Stimulated activated CD4-positive, alpha-beta T cell treated with anti-CD3 and anti-CD28 coated beads, Interleukin-1b, Interleukin-23, amount 100 ng/mL, for 4 hours (primary cell): ENCODE measurements around the gene ZNF385C.
A peak's percentile ranks its signal among the peaks of the same experiment; 100 is the strongest.

ENCODE experiments used
- DNase-seq, 2 donors: peaks; one replicate each; pipeline ENCODE4 v3.0.0-alpha.2; 2020; ENCODE audit warnings: low read depth in 2 of 2

ZNF385C gene

DNA sequence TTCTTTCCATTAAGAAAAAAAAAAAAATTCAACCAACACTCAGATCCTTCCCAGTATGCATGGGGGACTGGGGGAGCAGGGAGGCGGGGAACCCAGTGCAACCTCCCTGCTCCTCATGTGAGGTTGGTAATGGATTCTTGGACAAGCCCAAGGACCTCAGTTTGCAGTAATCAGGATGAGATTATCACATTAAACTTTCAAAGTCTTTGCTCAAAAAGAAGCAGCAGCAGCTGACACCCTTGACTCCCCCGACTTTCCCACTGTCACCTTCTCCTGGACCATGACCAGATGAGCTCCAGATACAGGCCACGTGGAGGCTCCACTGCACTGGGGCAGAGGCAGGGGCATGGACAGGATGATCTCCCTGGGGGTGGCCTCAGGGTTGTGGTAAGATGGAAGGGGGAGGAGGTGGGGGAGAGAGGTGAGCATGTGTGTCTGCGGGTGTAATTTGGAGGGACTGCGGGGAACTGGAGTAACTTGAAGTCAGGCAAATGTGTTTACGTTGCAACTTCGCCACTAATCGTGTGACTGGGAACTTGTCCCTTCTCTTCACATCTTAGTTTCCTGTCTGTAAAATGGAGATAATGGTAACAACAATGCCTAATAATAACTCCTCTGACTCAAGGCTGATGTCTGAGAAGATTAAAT lies 19.8 kb downstream of the ZNF385C start:
- DNase-seq = no peak

DNA sequence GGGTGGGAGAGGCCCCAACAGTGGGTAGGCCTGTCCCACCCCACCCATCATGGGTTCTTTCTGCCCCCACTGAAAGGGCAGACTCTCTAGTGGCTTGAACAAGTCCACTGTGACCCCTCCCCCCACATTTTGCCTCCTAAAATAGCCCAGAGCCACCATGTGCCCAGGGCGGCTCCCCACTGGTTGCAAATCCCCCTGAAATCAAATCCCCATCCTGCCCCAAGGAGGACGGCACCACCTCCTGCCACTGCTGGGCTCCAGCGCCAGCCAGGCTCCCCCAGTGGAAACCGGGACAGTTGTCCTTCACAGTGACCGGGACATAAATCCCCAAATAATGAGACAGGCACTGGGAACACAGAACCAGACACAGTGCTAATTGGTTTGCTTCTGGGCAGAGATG lies 20.5 kb downstream of the ZNF385C start:
- DNase-seq = no peak

DNA sequence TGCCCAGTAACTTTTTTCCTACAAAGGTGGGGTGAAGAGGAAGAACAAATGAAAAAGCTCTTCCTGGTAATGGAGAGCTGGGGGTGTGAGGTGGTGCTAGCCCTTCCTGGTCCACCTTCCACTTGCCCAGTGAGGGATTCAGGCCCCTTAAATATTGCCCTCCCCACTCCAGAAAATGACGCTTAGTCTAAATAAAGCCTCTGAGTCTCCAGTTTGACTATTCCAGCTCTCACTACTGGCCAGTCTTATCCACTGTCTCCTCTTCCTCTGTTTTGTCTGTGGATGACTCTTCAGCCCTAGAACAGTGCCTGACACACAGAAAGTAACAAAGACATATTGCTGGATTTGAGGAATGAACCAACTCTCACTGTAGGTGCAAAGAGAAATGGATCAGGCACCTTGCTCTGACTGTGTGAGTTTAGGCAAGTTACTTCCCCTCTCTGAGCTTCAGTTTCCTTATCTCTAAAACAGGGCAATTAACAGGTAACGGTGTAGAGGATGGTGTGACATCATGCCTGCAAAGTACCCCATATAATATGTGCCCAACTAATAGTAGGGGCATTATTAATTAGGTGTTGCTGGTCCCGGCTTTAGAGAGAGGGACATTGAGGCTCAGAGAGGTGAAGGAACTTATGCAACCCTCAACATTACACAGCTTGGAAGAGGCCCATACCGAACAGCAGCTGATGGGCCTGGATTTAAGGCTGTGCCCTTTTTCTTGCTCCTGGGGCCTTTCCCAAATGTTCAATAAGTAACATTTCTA lies 21.3 kb downstream of the ZNF385C start:
- DNase-seq = no peak

DNA sequence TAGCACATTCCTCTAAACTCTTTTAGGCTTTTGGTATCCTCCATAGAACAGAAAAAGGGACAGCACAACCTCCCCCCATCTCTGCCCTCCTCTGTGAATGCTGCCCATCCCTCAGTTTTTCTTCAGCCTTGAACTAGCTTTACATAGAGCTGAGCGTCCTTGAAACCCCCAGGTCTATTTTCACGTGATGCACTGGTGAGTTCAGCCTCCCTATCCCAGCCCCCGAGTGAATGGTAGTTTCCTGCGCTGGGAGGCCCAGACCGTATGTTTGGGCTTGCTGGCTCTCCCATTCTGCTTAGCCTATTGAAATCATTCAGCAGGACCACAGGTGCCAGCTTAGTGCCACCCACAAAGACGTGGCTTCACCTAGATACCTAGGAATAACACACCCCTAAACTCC lies 22.5 kb downstream of the ZNF385C start:
- no peak for DNase-seq

DNA sequence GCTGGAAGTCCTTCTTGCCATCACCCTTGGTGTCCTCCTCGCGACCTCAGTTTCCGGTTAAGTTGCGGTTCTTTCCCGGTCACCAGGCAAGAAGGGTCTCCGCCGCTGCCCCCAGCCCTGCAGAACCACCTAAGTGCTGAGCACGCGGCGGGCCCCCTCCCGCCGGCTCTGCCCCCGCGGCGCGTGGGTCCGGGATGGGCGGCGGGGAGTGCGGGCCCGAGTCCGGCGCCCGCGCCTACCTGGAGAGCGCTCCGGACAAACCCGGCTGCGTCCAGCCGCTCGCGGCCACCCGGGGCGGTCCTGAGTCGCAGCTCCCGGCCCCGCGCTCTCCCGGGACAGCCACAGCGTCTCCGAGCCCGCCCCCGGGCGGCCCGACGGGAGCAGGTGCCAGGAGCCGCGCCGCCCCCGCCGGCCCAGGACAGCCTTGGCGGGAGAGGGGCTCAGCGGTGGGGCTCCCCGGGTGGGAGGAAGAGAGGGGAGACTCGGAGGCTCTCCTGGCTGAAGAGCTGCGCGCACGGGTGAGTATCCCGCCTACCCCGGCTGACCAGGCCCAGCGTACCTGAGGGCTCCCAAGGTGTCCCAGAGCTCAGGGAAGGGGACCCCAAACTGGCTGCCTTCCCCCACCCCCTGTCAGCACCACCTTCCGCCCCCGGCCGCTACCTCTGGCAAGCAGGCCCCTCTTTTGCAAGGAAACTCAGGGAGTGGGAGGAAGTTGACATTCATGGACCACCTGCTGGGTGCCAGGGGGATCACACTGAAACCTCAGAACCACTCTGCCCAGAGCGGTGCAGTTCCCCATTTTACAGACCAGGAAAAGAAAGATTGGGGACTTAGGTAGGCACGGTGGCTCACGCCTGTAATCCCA lies 25.7 kb downstream of the ZNF385C start:
- DNase-seq = no peak

GRCh38 chr17:42071810-42072209 lies 26.5 kb downstream of the ZNF385C start:
- no peak for DNase-seq

DNA sequence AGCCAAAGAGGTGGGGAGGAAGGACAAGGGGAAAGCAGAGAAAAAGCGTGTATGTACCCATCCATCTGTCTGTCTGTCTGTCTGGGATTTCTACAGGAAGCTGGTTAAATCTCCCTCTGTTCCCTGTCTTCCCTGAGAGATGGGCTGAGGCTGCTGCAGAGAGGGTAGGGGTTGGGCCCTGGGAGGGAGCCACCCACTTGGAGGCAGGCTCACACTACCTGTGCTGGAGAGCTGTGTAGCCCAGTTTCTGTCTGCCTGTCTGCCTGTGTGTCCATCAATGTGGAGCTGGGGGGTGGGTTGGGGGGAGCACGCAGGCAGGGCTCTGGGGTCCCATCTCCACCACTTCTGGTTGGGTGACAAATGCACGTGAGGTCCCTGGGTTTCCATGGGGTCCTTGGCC lies 29.3 kb downstream of the ZNF385C start:
- no peak for DNase-seq

- peak; percentile 63 to 69 for DNase-seq
These were observed 30.7 kb downstream of the ZNF385C start for GRCh38 chr17:42067371-42068091.

GRCh38 chr17:42065201-42065600 lies 33.1 kb downstream of the ZNF385C start:
- DNase-seq = no peak

DNA sequence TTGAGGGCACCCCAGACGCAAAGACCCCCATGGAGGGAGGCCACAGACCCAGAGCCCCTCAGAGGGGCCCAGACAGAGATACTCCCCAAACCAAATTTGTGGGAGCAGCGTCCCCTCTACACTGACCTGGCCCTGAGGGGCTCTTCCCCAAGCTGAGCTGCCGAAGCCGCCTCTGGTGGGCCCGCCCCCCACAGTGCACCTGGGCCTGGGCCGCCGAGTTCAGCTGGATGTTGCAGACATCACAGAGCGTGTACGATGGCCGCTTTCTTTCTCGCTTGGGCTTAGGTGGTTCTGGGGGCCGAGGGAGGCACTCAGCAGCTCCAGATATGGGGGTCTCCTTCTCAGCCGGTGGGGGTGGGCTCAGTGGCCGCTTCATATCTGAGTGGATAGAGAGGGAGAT lies 35.6 kb downstream of the ZNF385C start:
- DNase-seq = no peak

DNA sequence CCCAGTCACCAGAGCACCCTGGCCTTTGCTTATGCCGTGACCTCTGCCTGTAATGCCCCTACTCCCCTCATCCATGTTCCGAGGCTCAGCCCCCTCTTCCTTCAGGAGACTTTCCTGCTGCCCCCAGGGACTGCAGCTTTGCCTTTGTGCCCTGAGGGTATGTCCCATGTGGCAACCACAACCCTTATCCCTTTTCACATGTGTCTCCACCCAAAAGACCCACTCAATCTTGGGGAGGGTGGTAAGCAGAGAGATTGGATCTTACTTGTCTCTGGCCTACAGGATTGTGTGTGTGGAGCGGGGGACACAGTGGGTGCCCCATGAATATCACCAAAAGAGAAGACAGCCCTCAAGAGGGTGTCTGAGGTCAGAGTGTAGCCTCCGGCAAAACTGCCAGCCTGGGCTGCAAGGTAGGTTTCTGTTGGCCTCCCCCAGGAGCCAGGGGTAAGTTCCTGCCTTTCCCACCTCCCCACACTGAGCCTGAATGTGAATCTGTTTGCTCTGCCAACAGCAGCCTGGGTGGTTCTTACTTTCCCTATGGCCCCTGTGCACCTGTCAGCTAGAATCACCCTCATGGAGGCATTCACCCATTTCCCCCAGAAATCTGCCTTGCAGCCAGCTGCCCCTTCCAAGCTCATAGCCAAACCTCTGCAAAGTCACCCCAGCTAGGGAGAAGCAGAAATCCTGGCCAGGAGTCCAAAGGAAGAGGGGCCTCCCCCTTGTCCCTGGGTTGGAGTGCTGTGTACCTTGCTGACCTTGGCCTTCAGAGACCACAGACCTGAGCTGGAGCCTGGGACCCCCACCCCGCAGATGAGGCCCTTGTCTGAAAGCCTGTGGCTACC lies 36.4 kb downstream of the ZNF385C start:
- no peak for DNase-seq

DNA sequence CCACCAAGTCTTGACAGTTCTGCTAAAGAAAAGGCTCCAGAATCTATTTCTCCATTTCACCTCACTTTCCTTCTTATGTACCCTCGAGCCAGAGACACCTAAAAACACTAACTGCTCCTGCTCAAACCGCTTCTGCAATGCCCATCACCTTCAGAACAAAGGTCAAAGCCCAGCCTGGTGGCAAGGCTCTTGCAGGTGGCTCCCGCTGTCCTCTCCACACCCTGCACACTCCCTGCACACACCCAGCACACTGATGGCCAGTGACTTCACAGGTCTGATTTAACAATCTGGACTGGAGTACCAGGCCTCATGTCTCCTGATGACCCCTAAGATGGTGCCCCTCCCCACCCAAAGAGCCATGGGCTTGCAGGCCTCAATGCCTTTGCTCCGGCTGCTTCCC lies 38.0 kb downstream of the ZNF385C start:
- no peak for DNase-seq

GRCh38 chr17:42059815-42060214 lies 38.5 kb downstream of the ZNF385C start:
- no peak for DNase-seq

DNA sequence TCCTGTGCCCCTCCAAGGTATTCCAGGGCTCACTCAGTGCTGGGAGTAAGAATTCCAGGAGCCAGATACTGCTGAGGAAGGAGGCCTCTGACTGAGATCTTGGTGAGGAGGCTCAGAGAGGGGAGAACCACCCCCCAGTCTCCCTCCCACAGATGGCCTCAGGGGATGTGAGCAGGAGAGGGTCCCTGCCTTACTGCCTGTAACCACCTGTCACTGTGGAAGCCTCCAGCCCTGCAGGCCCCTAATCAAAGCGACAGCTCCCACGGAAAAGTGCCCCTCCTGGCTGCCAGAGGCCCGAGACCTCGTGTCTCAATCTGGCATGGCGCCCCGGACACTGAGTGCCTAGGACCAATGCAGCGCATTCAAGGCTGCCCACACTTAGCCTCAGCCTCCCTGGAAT lies 40.2 kb downstream of the ZNF385C start:
- no peak for DNase-seq

DNA sequence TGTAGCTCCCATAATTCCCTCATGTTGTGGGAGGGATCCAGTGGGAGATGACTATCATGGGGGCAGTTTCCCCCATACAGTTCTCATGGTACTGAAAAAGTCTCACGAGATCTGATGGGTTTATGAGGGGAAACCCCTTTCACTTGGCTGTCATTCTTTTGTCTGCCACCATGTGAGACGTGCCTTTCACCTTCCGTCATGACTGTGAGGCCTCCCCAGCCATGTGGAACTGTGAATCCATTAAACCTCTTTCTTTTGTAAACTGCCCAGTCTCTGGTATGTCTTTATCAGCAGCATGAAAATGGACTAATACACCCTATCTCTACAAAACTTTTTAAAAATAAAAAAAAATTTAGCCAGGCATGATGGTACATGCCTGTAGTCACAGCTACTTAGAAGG lies 41.6 kb downstream of the ZNF385C start:
- DNase-seq = no peak

DNA sequence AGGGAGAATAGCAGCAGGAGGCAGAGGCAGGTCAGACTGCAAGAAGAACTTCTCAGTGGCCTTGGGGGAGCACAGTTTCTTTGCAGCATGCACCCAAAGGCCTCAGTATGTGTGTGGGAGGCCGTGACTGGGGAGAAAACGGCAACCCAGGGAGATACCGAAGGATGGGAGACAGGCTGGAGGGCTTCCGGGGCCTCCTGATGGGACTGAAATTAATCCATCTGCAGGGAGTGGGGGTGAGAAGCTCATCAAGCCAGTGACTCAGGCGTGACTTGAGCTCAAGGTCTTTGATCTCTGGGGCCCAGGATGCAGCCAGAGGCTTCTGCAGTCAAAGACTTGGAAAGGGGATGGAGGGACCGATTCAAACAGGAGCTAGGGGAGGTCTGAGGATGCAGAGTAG lies 42.8 kb downstream of the ZNF385C start:
- DNase-seq = no peak

DNA sequence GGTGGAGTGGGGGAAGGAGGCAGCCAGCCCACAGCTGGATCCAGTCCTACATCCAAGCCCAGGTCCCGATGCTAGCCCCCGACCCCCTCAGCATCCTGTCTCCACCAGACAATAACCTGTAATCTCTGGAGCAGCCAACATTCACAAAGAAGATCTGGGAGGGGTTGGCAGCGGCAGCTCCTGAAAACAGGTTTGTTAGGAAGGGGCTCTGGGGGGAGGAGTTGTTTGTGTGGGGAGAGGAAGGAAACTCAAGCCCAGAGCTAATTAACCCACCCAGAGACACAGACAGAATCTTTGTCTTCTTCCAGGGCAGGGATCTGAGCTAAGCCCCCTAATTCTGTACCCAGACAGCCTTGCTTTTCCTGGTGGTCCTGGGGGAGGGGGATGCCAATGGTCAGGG lies 43.2 kb downstream of the ZNF385C start:
- no peak for DNase-seq

DNA sequence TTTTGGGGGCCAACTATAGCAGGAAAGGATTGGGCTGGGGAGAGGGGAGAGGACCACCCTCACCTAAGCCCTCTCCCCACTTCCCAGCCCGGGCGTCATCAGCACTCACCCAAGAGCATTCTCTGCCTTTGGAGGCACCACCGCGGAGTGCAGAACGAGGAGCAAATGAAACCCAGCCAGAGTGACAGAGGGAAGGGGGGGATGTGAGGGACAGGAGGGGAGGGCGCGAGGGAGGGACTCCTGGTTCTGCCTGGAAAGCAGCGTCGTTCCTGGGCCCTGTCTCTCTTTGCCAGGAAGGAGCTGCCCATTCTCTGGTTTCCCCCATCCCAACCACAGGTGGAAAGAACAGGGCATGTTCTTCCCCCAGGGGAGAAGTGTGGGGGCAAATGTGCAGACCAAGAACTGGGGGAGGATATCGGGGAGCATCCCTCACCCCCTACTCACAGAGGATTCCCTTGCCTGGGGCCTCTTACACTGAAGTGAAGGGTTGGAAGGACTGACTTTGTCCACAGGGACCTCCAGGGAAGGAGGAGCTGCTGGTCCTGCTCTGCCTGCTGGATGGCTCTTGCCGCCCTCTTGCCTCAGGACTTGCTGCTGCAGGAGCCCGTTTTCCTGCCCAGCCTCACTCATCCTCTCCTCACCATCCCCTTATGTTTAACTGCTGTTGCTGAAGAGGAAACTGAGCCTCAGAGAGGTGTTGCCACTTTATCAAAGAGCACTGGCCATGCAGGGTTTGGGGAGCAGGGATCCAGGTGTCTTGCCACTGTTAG lies 44.4 kb downstream of the ZNF385C start:
- no peak for DNase-seq

DNA sequence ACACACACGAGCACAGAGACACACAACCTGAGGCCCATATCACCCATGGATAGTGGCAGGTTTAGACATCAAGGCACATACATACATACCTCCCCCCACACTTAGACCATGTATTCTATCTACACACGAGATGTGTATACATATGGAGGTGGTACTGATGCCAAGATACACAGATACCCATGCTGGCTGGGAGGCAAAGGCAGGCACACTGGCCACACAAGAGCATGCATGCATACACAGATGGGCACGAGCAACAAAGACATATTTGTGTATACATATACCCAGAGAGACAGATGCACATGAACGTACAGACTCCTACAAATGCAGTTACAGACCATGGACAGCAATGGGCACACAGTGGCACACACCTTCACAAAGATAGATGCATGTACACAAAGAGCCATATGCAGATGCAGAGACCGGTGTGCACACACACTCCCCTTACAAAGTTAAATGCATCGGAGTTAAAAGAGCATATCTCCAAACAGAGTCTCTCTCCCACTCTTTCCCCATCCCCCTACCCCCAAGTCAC lies 45.9 kb downstream of the ZNF385C start:
- DNase-seq = no peak

DNA sequence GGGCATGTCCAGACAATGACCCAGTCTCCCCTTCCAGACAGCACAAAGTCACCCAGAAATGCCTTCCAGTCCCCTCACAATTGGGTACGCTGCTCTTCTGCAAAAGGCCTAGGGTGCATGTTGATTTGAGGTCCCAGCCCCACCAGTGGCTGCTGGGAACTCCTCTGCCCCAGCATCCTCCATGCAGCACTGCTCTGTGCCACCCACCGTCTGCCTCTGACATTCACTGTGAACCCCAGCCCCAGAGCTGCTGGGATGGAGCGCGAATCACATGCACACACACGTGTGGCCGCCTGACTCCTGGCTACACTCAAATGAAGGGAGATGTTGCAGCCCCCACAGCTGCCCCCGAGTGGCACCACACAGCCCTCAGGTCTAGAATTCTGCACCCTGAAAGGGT lies 46.6 kb downstream of the ZNF385C start:
- DNase-seq = no peak
